ENCODE measurements around the gene IGFLR1. TPM values are rescaled to one million over a fixed set of nuclear protein-coding genes. Genes with fewer than 3 reads are reported as not detected.

Gene IGFLR1
- total and polyA plus RNA-seq, 2 of the 4 experiments (the other 2 are of a cell fraction), result 0.72 to 2.7 TPM

DNA sequence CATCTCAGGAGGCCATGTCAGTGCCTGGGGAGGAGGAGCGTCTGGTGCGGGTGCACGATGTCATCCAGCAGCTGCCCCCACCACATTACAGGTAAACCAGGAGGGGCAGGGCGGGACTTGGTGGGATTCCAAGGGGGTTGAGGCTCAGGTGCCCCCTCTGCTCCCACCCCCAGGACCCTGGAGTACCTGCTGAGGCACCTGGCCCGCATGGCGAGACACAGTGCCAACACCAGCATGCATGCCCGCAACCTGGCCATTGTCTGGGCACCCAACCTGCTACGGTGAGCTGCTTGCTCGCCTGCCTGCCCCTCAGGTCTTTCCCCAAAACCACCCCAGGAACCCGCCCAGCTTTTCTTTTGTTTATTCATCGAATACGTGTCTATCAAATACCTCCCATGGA, 40.3 kb upstream of the IGFLR1 start:
- H3K4me3 ChIP-seq (ENCODE audit: insufficient read depth, low read depth, low read length), result no peak overlapping the region
- no peak overlapping the region for H2AFZ ChIP-seq (replicated peaks; ENCODE audit: low read length, poor library complexity)
- no peak overlapping the region for H3K18ac ChIP-seq (ENCODE audit: low read depth, low read length)
- no peak for ATAC-seq (ENCODE audit: low read depth)
- no peak overlapping the region for H3K9ac ChIP-seq (ENCODE audit: low read depth, low read length)
- no peaks in the 10 kb centered on the region for H4K20me1 ChIP-seq (ENCODE audit: insufficient read depth, low read length)
- no peaks in the 10 kb centered on the region for H3K27me3 ChIP-seq (ENCODE audit: control insufficient read depth, insufficient read depth, low read length)
- no peaks in the 10 kb centered on the region for H3K4me1 ChIP-seq (ENCODE audit: control insufficient read depth, insufficient read depth, low read length)
- no peak overlapping the region for H2AK9ac ChIP-seq (replicated peaks; ENCODE audit: low read depth, low read length, poor library complexity)
- no peak overlapping the region for H2BK20ac ChIP-seq (ENCODE audit: low read depth, low read length)
- no TSS peak for BruUV-seq (replicated peaks)
- H3K23ac ChIP-seq (ENCODE audit: low read depth, low read length), result no peak overlapping the region
- no peak overlapping the region for H3K4ac ChIP-seq (ENCODE audit: low read depth, low read length)
- H3K36me3 ChIP-seq (ENCODE audit: control insufficient read depth, insufficient read depth, low read length), result peaks cover 16% of the 10 kb centered on the region
- H2BK5ac ChIP-seq (ENCODE audit: low read depth, low read length, poor library complexity, severe bottlenecking), result no peak overlapping the region
- POLR2A ChIA-PET (ENCODE audit: unreplicated experiment), result no interaction called here
- H3K27ac ChIP-seq (ENCODE audit: insufficient read depth, low read length), result no peak overlapping the region
- CTCF ChIA-PET, result no interaction called here
- dilution Hi-C loops (cut with HindIII; ENCODE audit: low sequenced_read_pairs, unreplicated experiment), result no loop called here
- no peak for DNase-seq
- no peak overlapping the region for H2BK15ac ChIP-seq (ENCODE audit: low read depth, low read length)
- intact Hi-C loops (cut with micrococcal nuclease), result no loop called here
- no peak overlapping the region for H3K14ac ChIP-seq (replicated peaks; ENCODE audit: low read depth, low read length)
- TF ChIP-seq NFE2L2 (IDR thresholded peaks at IDR 0.05; ENCODE audit: low read depth, low read length) (no peak), RFX5 (IDR thresholded peaks at IDR 0.05; ENCODE audit: low read depth, low read length) (no peak)
- no peaks in the 10 kb centered on the region for H3K9me1 ChIP-seq (ENCODE audit: insufficient read depth, low read length)
- no peak overlapping the region for H4K8ac ChIP-seq (ENCODE audit: low read depth in 2 of 2, low read length in 2 of 2)
- no peak overlapping the region for H3K4me2 ChIP-seq (ENCODE audit: low read depth, low read length)
- H2AK5ac ChIP-seq (ENCODE audit: low read depth, low read length), result no peak overlapping the region
- H4K5ac ChIP-seq (ENCODE audit: low read depth, low read length), result no peak overlapping the region
- no peaks in the 10 kb centered on the region for H3K79me1 ChIP-seq (ENCODE audit: low read depth in 1 of 2, low read length in 2 of 2)
- 95% methylated on average over 8 of the region's 12 CpGs; no CpG with 5 or more reads in 1 of the 2 experiments for WGBS, 2 experiments (ENCODE audit: extremely low coverage in 2 of 2, insufficient read length in 1 of 2)
- H2BK120ac ChIP-seq (ENCODE audit: low read depth, low read length), result no peak overlapping the region
- no peaks in the 10 kb centered on the region for H3K9me3 ChIP-seq (ENCODE audit: control insufficient read depth, insufficient read depth, low read length)
- in situ Hi-C loops (cut with MboI; ENCODE audit: low sequenced_read_pairs), result no loop called here
- H4K91ac ChIP-seq (ENCODE audit: insufficient read depth, low read depth, low read length), result no peak overlapping the region
- no peak overlapping the region for H3K56ac ChIP-seq (ENCODE audit: extremely low read depth, insufficient read depth, low read length)
